GM12865 (cell line): ENCODE data around the gene ZNF584.

Source experiments
- DNase-seq: peaks from one replicate; pipeline ENCODE4 v3.0.0; 2010; ENCODE audit warnings: low read depth
- H3K4me3 ChIP-seq: 2 replicates; pipeline ENCODE4 v1.5.1; 2011; ENCODE audit warnings: mild to moderate bottlenecking, low read depth, low read length, control low read depth
- TF ChIP-seq, protein P1 (sequence below): IDR thresholded peaks from 2 replicates; pipeline ENCODE4 v1.5.1; 2011; ENCODE audit warnings: low read length, control low read depth, low read depth, inconsistent platforms; ENCODE audit not compliant: insufficient read depth; ENCODE audit errors: missing control alignments

The ZNF584 gene

DNA sequence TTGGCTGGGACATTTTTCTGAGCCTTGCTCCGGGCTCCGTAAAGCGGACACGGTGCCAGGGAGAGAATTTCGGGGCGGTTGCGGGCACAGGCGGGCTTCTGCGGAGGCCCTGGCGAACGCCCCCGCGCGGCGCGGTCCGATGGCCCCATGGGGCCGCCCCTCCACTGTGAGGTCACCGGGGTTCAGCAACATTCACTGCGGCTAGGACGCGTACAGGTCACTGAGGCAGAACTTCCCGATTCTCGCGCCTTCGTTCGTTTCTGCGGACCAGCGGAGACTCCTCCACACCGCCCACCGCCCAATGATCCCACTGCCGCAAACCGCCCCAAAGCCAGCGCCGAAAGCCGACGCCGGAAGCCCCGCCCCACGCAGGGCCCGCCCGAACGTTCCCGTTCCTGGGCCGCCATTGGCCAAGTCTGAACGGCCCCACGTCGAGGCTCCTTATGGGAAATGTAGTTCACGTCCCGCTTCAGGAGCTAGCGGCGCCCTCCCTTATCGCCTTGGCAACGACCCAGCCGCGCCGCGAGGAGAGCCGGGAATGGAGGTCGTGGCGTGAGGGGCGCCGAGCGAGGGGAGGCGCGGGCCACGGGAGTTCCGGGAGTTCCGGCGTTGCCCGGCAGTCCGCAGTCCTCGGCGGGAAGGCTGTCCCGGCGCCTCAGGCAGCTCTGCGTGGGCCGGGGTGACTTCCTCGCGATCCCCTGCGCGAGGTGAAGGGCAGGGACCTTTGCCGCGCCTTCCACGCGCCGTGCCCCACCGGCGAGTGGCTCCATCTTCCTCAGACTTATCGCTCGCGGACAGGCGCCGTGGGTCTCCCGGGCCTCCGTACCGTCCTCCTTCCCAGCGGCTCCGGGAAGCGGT is at the start of gene ZNF584:
Gene ZNF584 (plus strand): TSS at position 498 of the 858 bp plus-strand sequence. CDS start 499 bp downstream, outside the sequence.
- TF ChIP-seq, protein P1, sequence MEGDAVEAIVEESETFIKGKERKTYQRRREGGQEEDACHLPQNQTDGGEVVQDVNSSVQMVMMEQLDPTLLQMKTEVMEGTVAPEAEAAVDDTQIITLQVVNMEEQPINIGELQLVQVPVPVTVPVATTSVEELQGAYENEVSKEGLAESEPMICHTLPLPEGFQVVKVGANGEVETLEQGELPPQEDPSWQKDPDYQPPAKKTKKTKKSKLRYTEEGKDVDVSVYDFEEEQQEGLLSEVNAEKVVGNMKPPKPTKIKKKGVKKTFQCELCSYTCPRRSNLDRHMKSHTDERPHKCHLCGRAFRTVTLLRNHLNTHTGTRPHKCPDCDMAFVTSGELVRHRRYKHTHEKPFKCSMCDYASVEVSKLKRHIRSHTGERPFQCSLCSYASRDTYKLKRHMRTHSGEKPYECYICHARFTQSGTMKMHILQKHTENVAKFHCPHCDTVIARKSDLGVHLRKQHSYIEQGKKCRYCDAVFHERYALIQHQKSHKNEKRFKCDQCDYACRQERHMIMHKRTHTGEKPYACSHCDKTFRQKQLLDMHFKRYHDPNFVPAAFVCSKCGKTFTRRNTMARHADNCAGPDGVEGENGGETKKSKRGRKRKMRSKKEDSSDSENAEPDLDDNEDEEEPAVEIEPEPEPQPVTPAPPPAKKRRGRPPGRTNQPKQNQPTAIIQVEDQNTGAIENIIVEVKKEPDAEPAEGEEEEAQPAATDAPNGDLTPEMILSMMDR, result no peak
- DNase-seq, result peak; percentile 96
- H3K4me3 ChIP-seq, result peak within 1 kb of the TSS; percentile 86

DNA sequence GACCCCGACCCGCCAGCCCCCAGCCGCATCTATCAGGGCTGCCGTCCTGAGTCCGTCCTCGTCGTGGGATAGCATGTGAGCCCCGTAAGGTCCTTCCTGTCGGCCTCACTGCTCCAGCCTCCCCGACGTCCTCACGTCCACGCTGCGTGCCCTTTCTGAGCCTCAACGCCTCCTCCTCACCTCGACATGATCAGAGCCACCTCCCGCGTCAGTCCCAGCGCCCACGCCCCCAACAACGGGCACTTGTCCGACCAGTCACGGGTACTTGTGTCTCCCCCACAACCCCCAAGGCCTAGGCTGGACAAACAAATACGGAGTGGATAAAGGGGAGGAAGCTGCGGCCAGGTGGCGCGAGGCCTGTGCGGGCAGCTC is 46.6 kb upstream of the ZNF584 start:
- TF ChIP-seq, protein P1, result no peak
- DNase-seq, result peak; percentile 87
- H3K4me3 ChIP-seq, result peak overlapping the region; percentile 84

GRCh38 chr19:58362272-58362994 is 46.0 kb upstream of the ZNF584 start, which contains the start of gene ZNF497:
ZNF497 (minus strand) TSS chr19:58362751; CDS start chr19:58357635, 5,116 bp downstream.
- DNase-seq, result peak; percentile 98

DNA sequence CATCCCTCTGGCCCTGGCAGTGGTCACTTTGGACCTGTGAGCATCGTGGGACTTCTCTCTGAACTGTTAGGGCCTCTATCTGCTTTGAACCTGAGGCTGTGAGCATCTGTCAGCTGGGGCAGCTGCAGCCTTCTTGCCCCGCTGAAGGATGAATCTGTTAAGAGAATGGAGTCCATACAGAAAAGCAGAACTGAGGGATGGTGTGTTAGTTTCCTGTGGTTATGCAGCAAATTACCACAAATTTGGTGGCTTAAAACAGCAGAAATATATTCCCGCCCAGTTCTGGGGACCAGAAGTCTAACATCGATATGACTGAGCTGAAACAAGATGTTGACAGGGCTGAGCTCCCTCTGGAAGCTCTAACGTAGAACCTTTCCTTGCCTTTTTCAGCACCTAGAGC is 44.3 kb upstream of the ZNF584 start:
- TF ChIP-seq, protein P1, result no peak
- H3K4me3 ChIP-seq, result no peak overlapping the region

More at GRCh38 chr19:58362272-58362994, 46.0 kb upstream of the ZNF584 start, which contains the start of gene ZNF497:
- peak within 1 kb of the TSS; percentile 84 for H3K4me3 ChIP-seq
- TF ChIP-seq, protein P1, result no peak

DNA sequence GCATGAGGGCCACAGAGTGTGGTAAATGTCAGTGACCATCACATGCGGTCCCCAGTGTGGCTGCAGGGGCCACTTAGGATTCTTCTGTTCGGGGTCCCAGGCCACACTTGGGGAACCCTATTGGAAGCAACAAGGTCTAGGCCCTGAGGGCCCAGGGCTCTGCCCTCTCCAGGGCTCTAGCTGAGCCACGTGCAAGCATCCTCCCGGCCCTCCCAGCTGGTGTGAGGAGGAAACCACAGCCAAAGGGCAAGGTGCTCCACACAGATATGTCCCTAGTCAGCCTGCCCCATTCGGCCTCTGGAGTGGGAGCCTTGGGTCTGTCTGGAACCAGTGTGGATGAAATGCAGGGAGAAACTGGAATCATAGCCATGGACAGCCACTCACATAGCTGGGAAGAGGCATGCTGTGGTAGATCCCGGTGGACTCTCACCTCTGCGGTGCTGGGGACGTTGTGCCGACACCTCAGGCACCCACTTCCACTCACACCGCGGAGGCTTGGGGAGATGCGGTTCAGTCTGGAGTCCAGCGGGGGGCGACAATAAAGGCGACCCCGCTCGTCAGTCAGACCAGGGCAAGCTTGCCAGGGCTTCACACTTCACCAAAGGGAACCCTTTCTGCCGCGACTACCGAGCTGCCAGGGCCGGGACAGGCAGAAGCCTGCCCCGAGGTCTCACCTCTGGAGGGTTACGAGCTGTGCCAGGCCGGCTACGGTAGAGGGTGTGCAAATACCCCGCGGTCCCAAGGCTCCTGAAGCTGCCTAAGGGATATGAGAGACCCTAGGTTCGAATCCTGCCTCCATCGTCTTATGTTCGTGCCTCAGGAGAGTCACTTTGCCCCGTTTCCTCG is 41.6 kb upstream of the ZNF584 start:
- DNase-seq, result no peak
- TF ChIP-seq, protein P1, result no peak
- H3K4me3 ChIP-seq, result no peak overlapping the region

More for the DNA sequence above, 44.3 kb upstream of the ZNF584 start:
- DNase-seq, result peak; percentile 46

DNA sequence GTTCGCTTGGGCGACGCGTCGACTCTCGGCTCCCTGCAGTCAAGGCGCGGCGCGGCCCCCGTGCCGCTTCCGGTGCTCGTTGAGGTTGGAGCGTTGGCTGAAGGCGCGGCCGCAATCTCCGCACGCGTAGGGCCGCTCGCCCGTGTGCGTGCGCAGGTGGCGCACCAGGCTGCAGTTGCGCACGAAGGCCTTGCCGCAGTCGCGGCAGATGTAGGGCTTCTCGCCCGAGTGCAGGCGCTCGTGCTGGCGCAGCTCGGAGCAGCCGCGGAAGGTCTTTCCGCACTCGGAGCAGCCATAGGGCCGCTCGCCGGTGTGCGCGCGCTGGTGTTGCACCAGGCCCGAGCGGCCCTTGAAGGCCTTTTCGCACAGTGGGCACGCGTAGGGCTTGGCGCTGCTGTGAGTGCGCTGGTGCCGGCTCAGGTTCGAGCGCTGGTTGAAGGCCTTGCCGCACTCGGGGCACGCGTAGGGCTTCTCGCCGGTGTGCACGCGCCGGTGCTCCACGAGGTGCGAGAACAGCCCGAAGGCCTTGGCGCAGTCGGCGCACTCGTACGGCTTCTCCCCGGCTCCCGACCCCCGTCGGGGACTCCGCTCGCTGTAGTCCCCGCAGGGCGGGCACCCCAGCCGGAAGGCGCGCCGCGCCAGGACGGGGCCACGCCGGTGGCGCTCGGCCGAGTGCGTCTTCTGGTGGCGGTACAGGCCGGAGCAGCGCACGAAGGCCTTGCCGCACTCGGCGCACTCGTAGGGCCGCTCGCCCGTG is 40.6 kb upstream of the ZNF584 start:
- TF ChIP-seq, protein P1, result no peak
- H3K4me3 ChIP-seq, result no peak overlapping the region
- DNase-seq, result no peak
